ENCODE measurements around the gene SLX4IP.

SLX4IP gene

GRCh38 chr20:10498200-10498599 is 63.1 kb downstream of the SLX4IP start:
- DNase-seq: no peak

GRCh38 chr20:10501402-10501801 is 66.3 kb downstream of the SLX4IP start:
- no peak for DNase-seq

- DNase-seq: no peak
These were observed 67.0 kb downstream of the SLX4IP start for GRCh38 chr20:10502098-10502526.

GRCh38 chr20:10504608-10504993 is 69.5 kb downstream of the SLX4IP start:
- no peak for DNase-seq

GRCh38 chr20:10504994-10505730 is 70.1 kb downstream of the SLX4IP start:
- no peak for DNase-seq

GRCh38 chr20:10505827-10506226 is 70.7 kb downstream of the SLX4IP start:
- DNase-seq: no peak

- no peak for DNase-seq
These were observed 71.9 kb downstream of the SLX4IP start for GRCh38 chr20:10507052-10507451.

GRCh38 chr20:10508060-10508459 is 73.0 kb downstream of the SLX4IP start:
- DNase-seq: no peak

- DNase-seq: no peak
These were observed 73.6 kb downstream of the SLX4IP start for GRCh38 chr20:10508468-10509251.

GRCh38 chr20:10509376-10509775 is 74.3 kb downstream of the SLX4IP start:
- DNase-seq: no peak

- no peak for DNase-seq
These were observed 75.1 kb downstream of the SLX4IP start for GRCh38 chr20:10510216-10510615.

GRCh38 chr20:10511170-10511508 is 76.0 kb downstream of the SLX4IP start:
- DNase-seq: no peak

GRCh38 chr20:10511509-10512251 is 76.6 kb downstream of the SLX4IP start:
- DNase-seq: no peak

- DNase-seq: no peak
These were observed 78.0 kb downstream of the SLX4IP start for GRCh38 chr20:10513061-10513460.

- no peak for DNase-seq
These were observed 78.9 kb downstream of the SLX4IP start for GRCh38 chr20:10513931-10514575.

GRCh38 chr20:10516529-10516928 is 81.4 kb downstream of the SLX4IP start:
- no peak for DNase-seq

GRCh38 chr20:10519361-10520046 is 84.4 kb downstream of the SLX4IP start:
- DNase-seq: no peak

GRCh38 chr20:10520528-10520927 is 85.4 kb downstream of the SLX4IP start:
- DNase-seq: no peak

- DNase-seq: peak; percentile 44
These were observed 86.1 kb downstream of the SLX4IP start for GRCh38 chr20:10521068-10521831.

- no peak for DNase-seq
These were observed 86.7 kb downstream of the SLX4IP start for GRCh38 chr20:10521836-10522235.

GRCh38 chr20:10522328-10522727 is 87.2 kb downstream of the SLX4IP start:
- DNase-seq: no peak

GRCh38 chr20:10523443-10523842 is 88.3 kb downstream of the SLX4IP start:
- DNase-seq: no peak
